Urinary bladder (tissue), 4 donors: ENCODE results near the gene SEMA4C. TPM values are rescaled to one million over a fixed set of nuclear protein-coding genes. Genes with fewer than 3 reads are reported as not detected.

ENCODE experiments used
- DNase-seq: peaks from one replicate; pipeline ENCODE4 v3.0.0-alpha.2; 2015; ENCODE audit errors: extremely low spot score
- H3K27ac ChIP-seq: one replicate; pipeline ENCODE4 v1.5.1; 2013; ENCODE audit warnings: low read depth, mild to moderate bottlenecking, moderate library complexity
- H3K36me3 ChIP-seq: one replicate; pipeline ENCODE4 v1.6.1; 2013; ENCODE audit warnings: mild to moderate bottlenecking, moderate library complexity; ENCODE audit not compliant: insufficient read depth
- H3K4me1 ChIP-seq: one replicate; pipeline ENCODE4 v1.6.1; 2013; ENCODE audit warnings: mild to moderate bottlenecking, moderate library complexity; ENCODE audit not compliant: insufficient read depth
- H3K4me3 ChIP-seq: one replicate; pipeline ENCODE4 v1.5.1; 2013; ENCODE audit warnings: low read depth, low read length
- WGBS: extraction: QIAGEN DNeasy Blood & Tissue Kit; methylation state at CpG from one replicate; pipeline ENCODE4 v1.1.7; 2013; 5-methylcytosine and 5-hydroxymethylcytosine counted together
- polyA plus RNA-seq: library from polyadenylated mRNA; stranded (reverse); fragments of 200-250 nt; gene quantifications from one replicate; pipeline ENCODE4 v1.2.3, GENCODE V29; 2013
- total RNA-seq: library from RNA; depleted of rRNA; stranded (reverse); fragments of >200 nt; gene quantifications from one replicate; pipeline ENCODE4 v1.2.3, GENCODE V29; 2014
- donor health status: healthy with polysubstance abuse.
- donor health status: healthy.

Gene SEMA4C
- total and polyA plus RNA-seq, 2 donors: 27.4 to 80.1 TPM

DNA sequence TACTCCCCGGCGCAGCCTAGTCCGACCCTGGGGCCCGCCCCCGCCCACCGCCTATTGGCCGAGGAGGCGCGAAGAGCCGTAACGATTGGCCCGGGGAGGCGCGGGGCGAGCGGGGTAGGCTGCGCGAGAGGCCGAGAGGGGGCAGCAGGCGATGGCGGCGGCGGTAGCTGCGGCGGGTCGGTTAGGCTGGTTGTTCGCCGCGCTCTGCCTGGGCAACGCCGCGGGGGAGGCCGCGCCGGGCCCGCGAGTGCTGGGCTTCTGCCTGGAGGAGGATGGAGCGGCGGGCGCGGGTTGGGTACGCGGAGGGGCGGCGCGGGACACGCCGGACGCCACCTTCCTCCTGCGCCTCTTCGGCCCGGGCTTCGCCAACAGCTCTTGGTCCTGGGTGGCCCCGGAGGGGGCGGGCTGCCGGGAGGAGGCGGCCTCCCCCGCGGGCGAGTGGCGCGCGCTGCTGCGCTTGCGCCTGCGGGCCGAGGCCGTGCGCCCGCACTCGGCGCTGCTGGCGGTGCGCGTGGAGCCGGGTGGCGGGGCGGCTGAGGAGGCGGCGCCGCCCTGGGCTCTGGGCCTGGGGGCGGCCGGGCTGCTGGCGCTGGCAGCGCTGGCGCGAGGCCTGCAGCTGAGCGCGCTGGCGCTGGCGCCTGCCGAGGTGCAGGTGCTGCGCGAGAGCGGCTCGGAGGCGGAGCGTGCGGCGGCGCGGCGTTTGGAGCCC, 53.6 kb downstream of the SEMA4C start, which contains the start of gene CNNM3:
Gene CNNM3 (plus strand): TSS at position 142 of the 709 bp plus-strand sequence. CDS start 10 bp downstream, at position 152.
- DNase-seq: peak; percentile 84
- H3K4me1 ChIP-seq: peaks cover 4% of the 10 kb centered on the region
- WGBS: under 1% methylated on average over 103 of the region's 103 CpGs
- peak within 1 kb of the TSS; percentile 84 for H3K4me3 ChIP-seq
- peak within 1 kb of the TSS; percentile 96 for H3K27ac ChIP-seq
- H3K36me3 ChIP-seq: no peaks in the 10 kb centered on the region

- H3K36me3 ChIP-seq: no peaks in the 10 kb centered on the region
- DNase-seq: no peak
- H3K27ac ChIP-seq: peak overlapping the region; percentile 82
- peak overlapping the region; percentile 84 for H3K4me3 ChIP-seq
- peaks cover 4% of the 10 kb centered on the region for H3K4me1 ChIP-seq
- WGBS: under 1% methylated on average over 60 of the region's 60 CpGs
These were observed 54.4 kb downstream of the SEMA4C start for GRCh38 chr2:96815326-96816126.

GRCh38 chr2:96813656-96814055, 56.2 kb downstream of the SEMA4C start:
- no peak overlapping the region for H3K27ac ChIP-seq
- H3K36me3 ChIP-seq: no peaks in the 10 kb centered on the region
- H3K4me1 ChIP-seq: no peaks in the 10 kb centered on the region
- DNase-seq: no peak
- 94% methylated on average over 4 of the region's 4 CpGs for WGBS
- H3K4me3 ChIP-seq: no peak overlapping the region

GRCh38 chr2:96811917-96812316, 58.0 kb downstream of the SEMA4C start:
- WGBS: 36% methylated on average over 3 of the region's 3 CpGs
- H3K27ac ChIP-seq: no peak overlapping the region
- no peak for DNase-seq
- H3K4me1 ChIP-seq: no peaks in the 10 kb centered on the region
- H3K4me3 ChIP-seq: no peak overlapping the region
- H3K36me3 ChIP-seq: no peaks in the 10 kb centered on the region

GRCh38 chr2:96810783-96811192, 59.1 kb downstream of the SEMA4C start:
- Histone ChIP-seq H3K27ac (no peak overlapping the region), H3K4me3 (no peak overlapping the region), H3K4me1 (no peaks in the 10 kb centered on the region), H3K36me3 (no peaks in the 10 kb centered on the region)
- 83% methylated on average over 5 of the region's 5 CpGs for WGBS
- no peak for DNase-seq

GRCh38 chr2:96809951-96810782, 59.7 kb downstream of the SEMA4C start:
- 82% methylated on average over 12 of the region's 12 CpGs for WGBS
- H3K4me1 ChIP-seq: no peaks in the 10 kb centered on the region
- no peaks in the 10 kb centered on the region for H3K36me3 ChIP-seq
- H3K4me3 ChIP-seq: no peak overlapping the region
- H3K27ac ChIP-seq: no peak overlapping the region
- no peak for DNase-seq

Other genes starting within 250 kb of the SEMA4C start
- 44.4 TPM for gene KANSL3, start 231.8 kb downstream of the SEMA4C start, total RNA-seq
- gene KANSL3, start 231.8 kb downstream of the SEMA4C start, polyA plus RNA-seq: 34.7 TPM
- gene FER1L5, start 227.3 kb downstream of the SEMA4C start, total RNA-seq: 0.58 TPM
- 0.01 TPM for gene FER1L5, start 227.3 kb downstream of the SEMA4C start, polyA plus RNA-seq
- 29.9 TPM for gene LMAN2L, start 130.0 kb downstream of the SEMA4C start, total RNA-seq
- gene LMAN2L, start 130.0 kb downstream of the SEMA4C start, polyA plus RNA-seq: 23.5 TPM
- gene CNNM4, start 109.2 kb downstream of the SEMA4C start, total RNA-seq: 5.8 TPM
- gene CNNM4, start 109.2 kb downstream of the SEMA4C start, polyA plus RNA-seq: 4.8 TPM
- gene CNNM3, start 53.8 kb downstream of the SEMA4C start, total RNA-seq: 18.0 TPM
- 14.6 TPM for gene CNNM3, start 53.8 kb downstream of the SEMA4C start, polyA plus RNA-seq
- 2.6 TPM for gene ANKRD23, start 26.1 kb downstream of the SEMA4C start, total RNA-seq
- 5.1 TPM for gene ANKRD23, start 26.1 kb downstream of the SEMA4C start, polyA plus RNA-seq
- gene ANKRD39, start 12.1 kb downstream of the SEMA4C start, total RNA-seq: 5.8 TPM
- gene ANKRD39, start 12.1 kb downstream of the SEMA4C start, polyA plus RNA-seq: 18.8 TPM
- not detected for gene FAM178B, start 116.5 kb upstream of the SEMA4C start, total RNA-seq
- gene FAM178B, start 116.5 kb upstream of the SEMA4C start, polyA plus RNA-seq: 4.7 TPM
- 8.8 TPM for gene FAHD2B, start 224.8 kb upstream of the SEMA4C start, total RNA-seq
- gene FAHD2B, start 224.8 kb upstream of the SEMA4C start, polyA plus RNA-seq: 22.9 TPM
- 172 TPM for gene ANKRD36, start 243.1 kb upstream of the SEMA4C start, total RNA-seq
- 3.3 TPM for gene ANKRD36, start 243.1 kb upstream of the SEMA4C start, polyA plus RNA-seq